AG04450 (cell line): ENCODE measurements around the gene SH3D19. TPM values are rescaled to one million over a fixed set of nuclear protein-coding genes. Genes with fewer than 3 reads are reported as not detected.

Source experiments
- CTCF ChIA-PET: fragments of 300-600, 350-600 bp; formaldehyde crosslinking; extraction: SDS; loops from one replicate; lab custom pipeline; 2022; ENCODE audit warnings: antibody characterized with exemption, inconsistent platforms; lab: Charles Lee
- POLR2A ChIA-PET: fragments of 350-600 bp; formaldehyde crosslinking; extraction: SDS; loops from one replicate; lab custom pipeline; 2021; ENCODE audit warnings: antibody characterized with exemption, inconsistent platforms; lab: Yijun Ruan, JAX
- DNase-seq: peaks from one replicate; pipeline ENCODE4 v3.0.0-alpha.2; 2011; ENCODE audit warnings: low read depth, low spot score
- H3K27ac ChIP-seq: one replicate; pipeline ENCODE4 v1.5.1; 2012; ENCODE audit warnings: low read depth, low read length, control low read depth
- H3K27me3 ChIP-seq: one replicate; pipeline ENCODE4 v1.6.0; 2012; ENCODE audit warnings: low read length; ENCODE audit not compliant: control insufficient read depth, insufficient read depth
- H3K4me3 ChIP-seq: 2 replicates; pipeline ENCODE4 v1.5.1; 2011; ENCODE audit warnings: mild to moderate bottlenecking, low read depth, low read length, control low read depth
- H3K9me3 ChIP-seq: 2 replicates; pipeline ENCODE4 v1.5.1; 2012; ENCODE audit warnings: low read length; ENCODE audit not compliant: control insufficient read depth, insufficient read depth
- polyA plus RNA-seq: library from polyadenylated mRNA; depleted of rRNA; stranded (reverse); fragments of >200 nt; gene quantifications from 2 replicates; pipeline ENCODE4 v1.2.3, GENCODE V29; 2011
- TF ChIP-seq, protein P1 (sequence below): IDR thresholded peaks from 2 replicates; pipeline ENCODE4 v1.5.1; 2011; ENCODE audit warnings: low read depth, low read length, control low read depth, inconsistent platforms

Gene SH3D19
- polyA plus RNA-seq, 1 experiment: 32.6 TPM

DNA sequence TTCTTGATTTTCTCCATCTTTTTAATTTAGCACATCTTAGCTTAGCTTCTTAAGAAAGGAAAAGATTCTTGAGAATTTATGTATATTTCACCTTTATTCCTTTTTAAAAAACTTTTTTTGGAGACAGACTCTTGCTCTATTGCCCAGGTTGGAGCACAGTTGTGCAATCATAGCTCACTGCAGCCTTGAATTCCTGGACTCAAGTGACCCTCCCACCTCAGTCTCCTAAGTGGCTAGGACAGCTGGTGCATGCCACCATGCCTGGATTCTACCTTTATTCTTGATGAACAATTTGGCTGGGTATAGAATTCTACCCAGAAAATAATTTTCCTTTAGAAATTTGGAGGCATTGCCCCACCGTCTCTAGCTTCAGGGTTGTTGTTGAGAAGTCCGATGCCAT lies 19.5 kb upstream of the SH3D19 start:
- Histone ChIP-seq H3K27ac (no peak overlapping the region), H3K4me3 (no peak overlapping the region), H3K9me3 (no peaks in the 10 kb centered on the region), H3K27me3 (peaks cover 14% of the 10 kb centered on the region)
- ChIA-PET POLR2A (no interaction called here), CTCF (no interaction called here)
- no peak for DNase-seq
- TF ChIP-seq, protein P1, sequence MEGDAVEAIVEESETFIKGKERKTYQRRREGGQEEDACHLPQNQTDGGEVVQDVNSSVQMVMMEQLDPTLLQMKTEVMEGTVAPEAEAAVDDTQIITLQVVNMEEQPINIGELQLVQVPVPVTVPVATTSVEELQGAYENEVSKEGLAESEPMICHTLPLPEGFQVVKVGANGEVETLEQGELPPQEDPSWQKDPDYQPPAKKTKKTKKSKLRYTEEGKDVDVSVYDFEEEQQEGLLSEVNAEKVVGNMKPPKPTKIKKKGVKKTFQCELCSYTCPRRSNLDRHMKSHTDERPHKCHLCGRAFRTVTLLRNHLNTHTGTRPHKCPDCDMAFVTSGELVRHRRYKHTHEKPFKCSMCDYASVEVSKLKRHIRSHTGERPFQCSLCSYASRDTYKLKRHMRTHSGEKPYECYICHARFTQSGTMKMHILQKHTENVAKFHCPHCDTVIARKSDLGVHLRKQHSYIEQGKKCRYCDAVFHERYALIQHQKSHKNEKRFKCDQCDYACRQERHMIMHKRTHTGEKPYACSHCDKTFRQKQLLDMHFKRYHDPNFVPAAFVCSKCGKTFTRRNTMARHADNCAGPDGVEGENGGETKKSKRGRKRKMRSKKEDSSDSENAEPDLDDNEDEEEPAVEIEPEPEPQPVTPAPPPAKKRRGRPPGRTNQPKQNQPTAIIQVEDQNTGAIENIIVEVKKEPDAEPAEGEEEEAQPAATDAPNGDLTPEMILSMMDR: no peak

DNA sequence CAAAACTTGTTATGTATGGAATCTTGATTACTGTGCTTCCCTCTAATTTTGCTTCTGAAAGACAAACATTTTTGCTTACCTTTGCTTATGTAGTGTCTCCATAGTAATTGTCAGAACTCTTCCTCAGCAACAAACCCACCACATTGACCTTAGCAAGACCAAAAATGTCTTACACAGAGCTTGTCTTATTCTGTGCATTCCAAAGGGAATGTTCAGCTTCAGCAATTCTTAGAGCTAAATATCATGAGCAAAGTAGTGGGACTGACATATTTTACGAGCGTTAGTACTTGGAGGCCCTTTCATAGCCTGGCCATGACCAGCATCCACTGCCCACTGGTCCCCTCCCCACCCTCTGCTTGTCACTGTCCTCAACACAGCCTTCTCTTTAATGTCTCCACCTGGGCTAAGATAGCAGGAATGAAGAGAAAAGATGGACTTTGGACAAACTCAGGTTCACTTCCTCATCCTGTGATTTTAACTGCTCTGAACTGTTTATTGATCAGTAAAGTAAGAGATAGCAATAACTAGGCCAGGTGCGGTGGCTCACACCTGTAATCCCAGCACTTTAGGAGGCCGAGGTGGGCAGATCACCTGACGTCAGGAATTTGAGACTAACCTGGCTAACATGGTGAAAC lies 15.5 kb upstream of the SH3D19 start:
- Histone ChIP-seq H3K9me3 (no peaks in the 10 kb centered on the region), H3K27me3 (peaks cover 17% of the 10 kb centered on the region), H3K27ac (no peak overlapping the region), H3K4me3 (no peak overlapping the region)
- ChIA-PET CTCF (interaction anchor here (0.5 to 0.7 kb wide), 2 partner anchors 30 to 324 kb away, joined by 3 to 11 read pairs; no protein-coding TSS in a partner anchor), POLR2A (no interaction called here)
- TF ChIP-seq, protein P1: no peak
- DNase-seq: no peak

DNA sequence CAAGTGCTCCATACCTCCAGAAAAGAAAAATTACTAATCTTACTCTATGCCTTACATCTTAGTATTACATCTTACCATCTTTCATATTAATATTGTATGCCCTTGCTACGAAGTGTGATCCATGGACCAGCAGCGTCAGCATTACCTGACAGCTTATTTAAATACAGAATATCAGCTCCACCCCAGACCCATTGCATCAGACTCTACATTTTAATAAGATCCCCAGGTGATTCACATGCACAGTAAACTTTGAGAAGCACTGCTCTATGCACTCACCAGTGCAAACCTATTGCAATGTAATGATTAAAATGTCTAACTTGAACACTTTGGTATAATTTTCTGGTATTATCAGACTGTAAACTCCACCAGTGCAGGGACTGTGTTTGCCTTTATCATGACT lies 14.1 kb upstream of the SH3D19 start:
- ChIA-PET CTCF (no interaction called here), POLR2A (no interaction called here)
- Histone ChIP-seq H3K27ac (no peak overlapping the region), H3K9me3 (no peaks in the 10 kb centered on the region), H3K4me3 (no peak overlapping the region), H3K27me3 (peaks cover 8% of the 10 kb centered on the region)
- TF ChIP-seq, protein P1: no peak
- no peak for DNase-seq

DNA sequence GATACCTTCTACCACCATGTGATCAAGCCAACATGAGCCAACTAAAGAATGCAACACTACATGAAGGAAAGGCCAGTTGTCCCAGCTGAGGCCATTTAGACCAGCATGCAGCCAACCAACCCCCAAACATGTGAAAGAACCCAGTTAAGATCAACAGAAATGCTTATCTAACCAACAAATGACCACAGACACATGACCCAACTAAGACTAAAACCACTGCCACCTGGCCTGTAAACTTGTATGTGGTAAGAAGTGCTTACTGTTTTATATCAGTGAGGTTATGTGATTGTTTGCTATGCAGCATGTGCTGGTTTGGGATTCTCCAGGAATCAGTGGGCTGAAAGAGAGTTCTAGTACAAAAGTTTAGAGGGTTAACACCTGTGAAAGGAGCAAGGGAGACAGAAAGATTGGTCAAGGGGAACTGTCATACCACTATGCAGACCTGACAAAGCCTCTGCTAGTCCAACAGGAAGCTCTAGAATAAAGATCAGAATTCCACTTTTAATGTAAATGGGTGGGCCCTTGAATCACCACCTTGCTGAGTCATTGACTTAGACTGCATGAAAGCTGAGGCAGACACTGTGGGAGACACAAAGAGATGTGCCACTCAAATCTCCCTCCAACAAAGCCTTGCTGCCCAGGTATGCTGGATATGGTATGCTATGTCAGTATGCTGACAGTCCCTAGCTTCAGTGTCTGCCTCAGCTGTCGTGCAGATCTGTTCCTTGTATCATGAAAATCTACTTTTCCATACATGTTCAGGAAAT lies 6.1 kb upstream of the SH3D19 start:
- no peak for DNase-seq
- Histone ChIP-seq H3K27me3 (no peaks in the 10 kb centered on the region), H3K4me3 (no peak overlapping the region), H3K9me3 (no peaks in the 10 kb centered on the region), H3K27ac (no peak overlapping the region)
- POLR2A ChIA-PET: no interaction called here
- CTCF ChIA-PET: no interaction called here
- TF ChIP-seq, protein P1: no peak
